Spleen (tissue), 11 donors: Measurements from ENCODE around the gene OR4S1. TPM values are rescaled to one million over a fixed set of nuclear protein-coding genes. Genes with fewer than 3 reads are reported as not detected.
"Not testable (repeated sequence)": the region's sequence is repeated elsewhere in the genome, so short reads cannot be mapped to it uniquely, and the experiment has no call there.

Experiments
- DNase-seq: peaks from one replicate; pipeline ENCODE4 v3.0.0-alpha.2; 2020
- H3K27ac ChIP-seq, 8 donors: fragments of 200-600 bp; sonication (generic) in 7 of 8; 1 replicate in 4 of 8; 2 replicates in 4 of 8; pipeline versions ENCODE4 v1.5.0 to v1.8.0; 2016 to 2021; ENCODE audit warnings: inconsistent platforms in 4 of 8, mild to moderate bottlenecking in 4 of 8, moderate library complexity in 1 of 8
- H3K27me3 ChIP-seq, 7 donors: fragments of 200-600 bp; sonication (generic) in 6 of 7; replicated peaks in 1 of 7; 1 replicate in 4 of 7; 2 replicates in 3 of 7; pipeline versions ENCODE4 v1.5.0 to v1.8.0; 2016 to 2021; ENCODE audit warnings: inconsistent platforms in 3 of 7, mild to moderate bottlenecking in 1 of 7
- H3K36me3 ChIP-seq, 6 donors: fragments of 200-600 bp; sonication (generic) in 5 of 6; 1 replicate in 4 of 6; 2 replicates in 2 of 6; pipeline versions ENCODE4 v1.5.0 to v1.8.0; 2016 to 2021; ENCODE audit warnings: inconsistent platforms in 2 of 6
- H3K4me1 ChIP-seq, 6 donors: fragments of 200-600 bp; sonication (generic) in 5 of 6; 1 replicate in 3 of 6; 2 replicates in 3 of 6; pipeline versions ENCODE4 v1.5.0 to v1.8.0; 2016 to 2021; ENCODE audit warnings: inconsistent platforms in 3 of 6
- H3K4me3 ChIP-seq, 8 donors: fragments of 200-600 bp; sonication (generic) in 7 of 8; 1 replicate in 4 of 8; 2 replicates in 4 of 8; pipeline versions ENCODE4 v1.5.0 to v1.8.0; 2016 to 2021; ENCODE audit warnings: inconsistent platforms in 4 of 8, mild to moderate bottlenecking in 4 of 8, moderate library complexity in 2 of 8
- H3K9me3 ChIP-seq, 8 donors: fragments of 200-600 bp; sonication (generic) in 7 of 8; 1 replicate in 4 of 8; 2 replicates in 4 of 8; pipeline versions ENCODE4 v1.5.0 to v1.8.0; 2016 to 2021; ENCODE audit warnings: inconsistent platforms in 4 of 8
- POLR2A ChIP-seq, 3 donors: fragments of 450-650 bp; IDR thresholded peaks; one replicate each; pipeline ENCODE4 v1.5.1; 2017; ENCODE audit warnings: antibody characterized with exemption in 3 of 3, mild to moderate bottlenecking in 1 of 3
- POLR2AphosphoS5 ChIP-seq, 3 donors: sonication (generic); formaldehyde crosslinking; IDR thresholded peaks; one replicate each; pipeline ENCODE4 v1.5.1; 2017; ENCODE audit warnings: antibody characterized with exemption in 3 of 3
- WGBS, 5 donors: extraction: QIAGEN DNeasy Blood & Tissue Kit in 3 of 5; methylation state at CpG; one replicate each; pipeline versions ENCODE4 v1.1.5 to v1.1.7; 2013 to 2018; 5-methylcytosine and 5-hydroxymethylcytosine counted together
- intact Hi-C: fragments of 100-400 bp; cut with DNase I; formaldehyde crosslinking; loops from one replicate; pipeline ENCODE4 v1.15.0; 2023; ENCODE audit warnings: low total_unique reads
- polyA plus RNA-seq, 3 donors: library from polyadenylated mRNA; stranded (reverse); fragments of 200-250 nt; gene quantifications; one replicate each; pipeline ENCODE4 v1.2.1, GENCODE V29; 2013
- total RNA-seq, 7 donors: library from RNA; depleted of rRNA in 3 of 7; stranded (reverse); fragments of >200 nt in 3 of 7; fragmentation: NEBNext Ultra II Directional in 4 of 7; extraction: Animal tissue kit (Norgen Biotek cat#: 25700) in 4 of 7; gene quantifications; one replicate each; pipeline versions ENCODE4 v1.1.0 to v1.2.1, GENCODE V29; 2016 to 2021
- TF ChIP-seq, protein P1 (sequence below), 11 experiments: fragments of 200-600 bp in 7 of 11; fragments of 450-650 bp in 4 of 11; sonication (generic) in 4 of 11; IDR thresholded peaks in 8 of 11; conservative IDR thresholded peaks in 3 of 11; 1 replicate in 7 of 11; 2 replicates in 4 of 11; pipeline versions ENCODE4 v1.4.0 to v1.8.0; 2016 to 2021; ENCODE audit warnings: antibody characterized with exemption in 11 of 11, inconsistent platforms in 4 of 11, mild to moderate bottlenecking in 1 of 11
- donor health status: healthy with polysubstance abuse.
- donor health status: DM: no; HTN: no; CAD: no; lungs with moderate emphysema.
- donor health status: DM: no; HTN: no; CAD: no.
- donor health status: Bipolar disorder and iron deficiency.
- donor health status: healthy.
- donor health status: DM: no; HTN: no; CAD: no.
- donor health status: DM: yes; HTN: yes; CAD: no.

OR4S1 gene
- total and polyA plus RNA-seq, 10 donors, result not detected

DNA sequence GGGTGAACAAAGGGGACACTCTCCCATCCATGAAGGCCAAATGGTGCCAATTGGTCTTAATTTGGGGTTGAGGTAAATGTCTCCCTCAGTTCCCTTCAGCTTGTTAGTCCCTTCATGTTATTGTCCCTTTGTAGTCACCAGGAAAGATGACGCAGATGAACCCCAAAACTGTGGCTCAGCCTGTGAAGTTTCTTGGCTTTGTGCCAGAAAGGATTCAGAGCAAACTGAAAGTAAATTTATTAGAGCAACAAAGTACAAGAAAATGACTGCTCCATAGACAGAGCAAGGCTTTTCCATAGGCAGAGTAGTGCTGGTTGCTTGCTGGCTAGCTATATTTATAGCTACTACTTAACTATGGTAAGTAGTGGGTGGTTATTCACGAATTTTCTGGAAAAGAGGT lies 35.4 kb downstream of the OR4S1 start:
- DNase-seq, result no peak
- intact Hi-C loops, result no loop called here
- WGBS, 5 donors, result 46 to 59% (median 51%) methylated on average over 2 of the region's 2 CpGs
- no peak overlapping the region for H3K27ac ChIP-seq
- TF ChIP-seq POLR2AphosphoS5 (IDR thresholded peaks at IDR 0.05) (no peak), POLR2A (IDR thresholded peaks at IDR 0.05) (no peak)
- TF ChIP-seq, protein P1, sequence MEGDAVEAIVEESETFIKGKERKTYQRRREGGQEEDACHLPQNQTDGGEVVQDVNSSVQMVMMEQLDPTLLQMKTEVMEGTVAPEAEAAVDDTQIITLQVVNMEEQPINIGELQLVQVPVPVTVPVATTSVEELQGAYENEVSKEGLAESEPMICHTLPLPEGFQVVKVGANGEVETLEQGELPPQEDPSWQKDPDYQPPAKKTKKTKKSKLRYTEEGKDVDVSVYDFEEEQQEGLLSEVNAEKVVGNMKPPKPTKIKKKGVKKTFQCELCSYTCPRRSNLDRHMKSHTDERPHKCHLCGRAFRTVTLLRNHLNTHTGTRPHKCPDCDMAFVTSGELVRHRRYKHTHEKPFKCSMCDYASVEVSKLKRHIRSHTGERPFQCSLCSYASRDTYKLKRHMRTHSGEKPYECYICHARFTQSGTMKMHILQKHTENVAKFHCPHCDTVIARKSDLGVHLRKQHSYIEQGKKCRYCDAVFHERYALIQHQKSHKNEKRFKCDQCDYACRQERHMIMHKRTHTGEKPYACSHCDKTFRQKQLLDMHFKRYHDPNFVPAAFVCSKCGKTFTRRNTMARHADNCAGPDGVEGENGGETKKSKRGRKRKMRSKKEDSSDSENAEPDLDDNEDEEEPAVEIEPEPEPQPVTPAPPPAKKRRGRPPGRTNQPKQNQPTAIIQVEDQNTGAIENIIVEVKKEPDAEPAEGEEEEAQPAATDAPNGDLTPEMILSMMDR (IDR thresholded peaks at IDR 0.05 in 8 of 11, conservative IDR thresholded peaks at IDR 0.05 in 3 of 11), result no peak
- H3K4me1 ChIP-seq, result no peaks in the 10 kb centered on the region
- no peaks in the 10 kb centered on the region for H3K36me3 ChIP-seq
- H3K4me3 ChIP-seq, result no peak overlapping the region
- H3K9me3 ChIP-seq, result peaks cover 0 to 21% (median 8%) of the 10 kb centered on the region in 8 donors
- H3K27me3 ChIP-seq, result no peaks in the 10 kb centered on the region

DNA sequence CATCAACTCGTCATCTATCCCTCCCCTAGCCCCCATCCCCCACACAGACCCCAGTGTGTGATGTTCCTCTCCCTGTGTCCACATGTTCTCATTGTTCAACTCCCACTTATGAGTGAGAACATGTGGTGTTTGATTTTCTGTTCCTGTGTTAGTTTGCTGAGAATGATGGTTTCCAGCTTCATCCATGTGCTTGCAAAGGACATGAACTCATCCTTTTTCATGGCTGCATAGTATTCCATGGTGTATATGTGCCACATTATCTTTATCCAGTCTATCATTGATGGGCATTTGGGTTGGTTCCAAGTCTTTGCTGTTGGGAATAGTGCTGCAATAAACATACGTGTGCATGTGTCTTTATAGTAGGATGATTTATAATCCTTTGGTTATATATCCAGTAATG lies 36.5 kb downstream of the OR4S1 start:
- intact Hi-C loops, DNase-seq, H3K27ac ChIP-seq, H3K4me1 ChIP-seq, H3K36me3 ChIP-seq, H3K4me3 ChIP-seq, H3K27me3 ChIP-seq: not testable (repeated sequence)
- peaks cover 0 to 27% (median 8%) of the 10 kb centered on the region in 8 donors for H3K9me3 ChIP-seq
- WGBS, 5 donors, result 57 to 69% (median 62%) methylated on average over 2 of the region's 2 CpGs

DNA sequence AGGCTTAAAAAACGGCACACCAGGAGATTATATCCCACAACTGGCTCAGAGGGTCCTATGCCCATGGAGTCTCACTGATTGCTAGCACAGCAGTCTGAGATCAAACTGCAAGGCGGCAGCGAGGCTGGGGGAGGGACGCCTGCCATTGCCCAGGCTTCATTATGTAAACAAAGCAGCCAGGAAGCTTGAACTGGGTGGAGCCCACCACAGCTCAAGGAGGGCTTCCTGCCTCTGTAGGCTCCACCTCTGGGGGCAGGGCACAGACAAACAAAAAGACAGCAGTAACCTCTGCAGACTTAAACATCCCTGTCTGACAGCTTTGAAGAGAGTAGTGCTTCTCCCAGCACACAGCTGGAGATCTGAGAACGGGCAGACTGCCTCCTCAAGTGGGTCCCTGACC lies 40.3 kb downstream of the OR4S1 start:
- intact Hi-C loops, H3K27ac ChIP-seq, H3K4me1 ChIP-seq, H3K36me3 ChIP-seq, H3K27me3 ChIP-seq, H3K4me3 ChIP-seq, DNase-seq: not testable (repeated sequence)
- 63 to 79% (median 65%) methylated on average over 5 of the region's 5 CpGs for WGBS, 5 donors
- H3K9me3 ChIP-seq, result peaks cover 0 to 49% (median 15%) of the 10 kb centered on the region in 8 donors

DNA sequence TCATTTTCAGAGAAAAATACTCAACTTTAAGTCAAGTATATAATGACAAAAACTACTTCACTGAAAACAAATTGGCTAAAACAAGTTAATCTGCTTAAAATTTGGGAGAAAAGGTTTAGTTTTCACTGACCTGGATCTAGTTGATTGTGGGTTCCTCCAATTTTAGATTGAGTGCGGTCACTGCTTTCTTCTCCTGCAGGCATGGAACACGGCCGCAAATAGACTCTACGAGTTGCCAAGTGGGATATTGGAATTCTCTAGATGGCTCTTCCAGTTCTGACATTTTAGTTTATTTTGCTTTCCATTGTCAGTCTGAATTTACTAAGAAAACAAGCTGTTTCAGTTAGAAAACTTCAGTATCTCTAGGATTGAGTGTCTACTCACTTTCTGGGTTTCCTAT lies 48.0 kb downstream of the OR4S1 start:
- H3K36me3 ChIP-seq, result no peaks in the 10 kb centered on the region
- no peaks in the 10 kb centered on the region for H3K27me3 ChIP-seq
- peaks cover 0 to 48% (median 18%) of the 10 kb centered on the region in 8 donors for H3K9me3 ChIP-seq
- H3K4me1 ChIP-seq, result no peaks in the 10 kb centered on the region
- WGBS, 5 donors, result 89 to 96% (median 91%) methylated on average over 4 of the region's 4 CpGs
- no peak for DNase-seq
- no peak overlapping the region for H3K27ac ChIP-seq
- TF ChIP-seq POLR2A (IDR thresholded peaks at IDR 0.05) (no peak), POLR2AphosphoS5 (IDR thresholded peaks at IDR 0.05) (no peak)
- TF ChIP-seq, protein P1 (IDR thresholded peaks at IDR 0.05 in 8 of 11, conservative IDR thresholded peaks at IDR 0.05 in 3 of 11), result no peak
- no peak overlapping the region for H3K4me3 ChIP-seq
- intact Hi-C loops, result no loop called here

DNA sequence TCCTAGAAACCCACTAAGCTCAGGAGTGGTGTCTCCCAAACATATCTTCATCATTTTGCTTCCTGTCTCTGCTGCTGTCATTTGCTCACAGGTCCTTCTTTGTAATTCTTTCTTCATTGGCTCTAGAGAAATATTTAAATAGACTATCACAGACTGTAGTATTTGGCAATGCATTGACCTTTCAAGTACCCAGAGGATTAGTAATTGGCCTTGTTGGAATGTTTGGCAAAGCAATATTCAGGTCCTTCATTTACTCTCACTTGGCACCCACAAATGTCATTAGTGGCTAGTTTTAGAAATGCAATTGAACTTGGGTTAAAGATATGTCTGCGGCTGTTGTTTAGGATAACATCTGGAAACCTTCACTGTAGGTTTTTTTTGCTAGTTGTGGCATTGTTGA lies 48.7 kb downstream of the OR4S1 start:
- Histone ChIP-seq H3K4me3 (no peak overlapping the region), H3K36me3 (no peaks in the 10 kb centered on the region), H3K27me3 (no peaks in the 10 kb centered on the region), H3K27ac (no peak overlapping the region), H3K4me1 (no peaks in the 10 kb centered on the region), H3K9me3 (peaks cover 0 to 45% (median 18%) of the 10 kb centered on the region in 8 donors)
- 55 to 71% (median 65%) methylated on average over 1 of the region's 1 CpG for WGBS, 5 donors
- no peak for TF ChIP-seq POLR2A (IDR thresholded peaks at IDR 0.05)
- TF ChIP-seq, protein P1 (IDR thresholded peaks at IDR 0.05 in 8 of 11, conservative IDR thresholded peaks at IDR 0.05 in 3 of 11), result no peak
- no peak for TF ChIP-seq POLR2AphosphoS5 (IDR thresholded peaks at IDR 0.05)
- intact Hi-C loops, result no loop called here
- DNase-seq, result no peak

Other genes with a start within 250 kb of the OR4S1 start
- gene OR4B1, start 89.4 kb upstream of the OR4S1 start, total RNA-seq, result not detected
- gene OR4B1, start 89.4 kb upstream of the OR4S1 start, polyA plus RNA-seq, result not detected
- not detected for gene OR4X2, start 61.1 kb upstream of the OR4S1 start, total RNA-seq
- not detected for gene OR4X2, start 61.1 kb upstream of the OR4S1 start, polyA plus RNA-seq
- not detected for gene OR4X1, start 42.4 kb upstream of the OR4S1 start, total RNA-seq
- gene OR4X1, start 42.4 kb upstream of the OR4S1 start, polyA plus RNA-seq, result not detected
- gene OR4C3, start 18.7 kb downstream of the OR4S1 start, total RNA-seq, result not detected
- gene OR4C3, start 18.7 kb downstream of the OR4S1 start, polyA plus RNA-seq, result not detected
- not detected for gene OR4C5, start 60.2 kb downstream of the OR4S1 start, total RNA-seq
- gene OR4C5, start 60.2 kb downstream of the OR4S1 start, polyA plus RNA-seq, result not detected
- gene OR4A47, start 182.6 kb downstream of the OR4S1 start, total RNA-seq, result not detected
- gene OR4A47, start 182.6 kb downstream of the OR4S1 start, polyA plus RNA-seq, result not detected